ENCODE results near the gene MRPS9. TPM values are rescaled to one million over a fixed set of nuclear protein-coding genes. Genes with fewer than 3 reads are reported as not detected.

Gene MRPS9
- total RNA-seq, 1 experiment from 2014 or later: 60.0 TPM

- Histone ChIP-seq H3K9ac (ENCODE audit: extremely low read depth, insufficient read length, low read length) (peak overlapping the region; percentile 38), H3T11ph (ENCODE audit: low read length) (no peak overlapping the region), H3K4me2 (ENCODE audit: insufficient read depth, insufficient read length, low read length) (peak overlapping the region; percentile 55), H3K79me2 (ENCODE audit: insufficient read depth, low read length) (no peaks in the 10 kb centered on the region), H3K18ac (ENCODE audit: insufficient read length, low read depth, low read length) (peak overlapping the region; percentile 18), H3K56ac (ENCODE audit: insufficient read length, low read depth, low read length) (no peak overlapping the region), H2BK120ac (ENCODE audit: low read depth, low read length, poor library complexity, severe bottlenecking) (no peak overlapping the region), H3K9me3 (ENCODE audit: control insufficient read depth, low read depth, low read length) (no peaks in the 10 kb centered on the region), H3K23ac (ENCODE audit: insufficient read length, low read depth, low read length) (no peak overlapping the region), H3K4me1 (ENCODE audit: insufficient read depth, low read length) (no peaks in the 10 kb centered on the region), H4K5ac (ENCODE audit: insufficient read length, low read depth, low read length) (no peak overlapping the region), H3K4ac (ENCODE audit: low read depth, low read length) (no peak overlapping the region), H2BK15ac (ENCODE audit: low read depth, low read length) (no peak overlapping the region), H3K27ac (ENCODE audit: insufficient read length, low read depth, low read length) (no peak overlapping the region), H2BK20ac (ENCODE audit: low read depth, low read length, poor library complexity, severe bottlenecking) (no peak overlapping the region), H4K20me1 (ENCODE audit: control insufficient read depth, insufficient read depth, insufficient read length) (no peaks in the 10 kb centered on the region), H2BK12ac (ENCODE audit: insufficient read length, low read depth, low read length) (no peak overlapping the region), H3K27me3 (ENCODE audit: insufficient read depth, low read length) (no peaks in the 10 kb centered on the region), H4K91ac (ENCODE audit: insufficient read length, low read depth, low read length) (no peak overlapping the region), H2AK5ac (ENCODE audit: insufficient read length, low read length) (no peak overlapping the region), H3K79me1 (ENCODE audit: insufficient read depth, low read depth, low read length, poor library complexity, severe bottlenecking) (no peaks in the 10 kb centered on the region), H3K23me2 (ENCODE audit: insufficient read length, low read depth, low read length, poor library complexity, severe bottlenecking) (peaks cover 5% of the 10 kb centered on the region), H2AFZ (ENCODE audit: low read length) (peak overlapping the region; percentile 58), H2BK5ac (ENCODE audit: insufficient read length, low read length) (no peak overlapping the region), H3K14ac (ENCODE audit: insufficient read depth, low read length) (0 out of 2 replicates have a peak overlapping the region, but pooled peaks have one; percentile 6), H4K8ac (replicated peaks; ENCODE audit: insufficient read length, low read depth, low read length) (no peak overlapping the region)
- Mint-ChIP-seq H3K27ac (no peak overlapping the region; a peak in 1 of 7 replicates), H3K4me3 (peak overlapping the region; percentile 87 to 90), H3K27me3 (ENCODE audit: low read depth) (peaks cover 29% of the 10 kb centered on the region), H3K36me3 (ENCODE audit: insufficient read depth in 1 of 3, low read depth in 3 of 3) (peaks cover 0 to 7% (median 0%) of the 10 kb centered on the region in 3 experiments; a peak in 2 of 7 replicates), H3K4me1 (peaks cover 17 to 23% of the 10 kb centered on the region in 2 experiments), H3K9me3 (no peaks in the 10 kb centered on the region; a peak in 1 of 5 replicates)
- TF ChIP-seq CTCF (conservative IDR thresholded peaks at IDR 0.05): no peak
- peak; percentile 69 for DNase-seq
- no CpG with 5 or more reads among the region's 53 CpGs for WGBS (ENCODE audit: extremely low coverage, insufficient read length, low lambda C conversion rate)
These were observed 105.7 kb downstream of the MRPS9 start for GRCh38 chr2:105143467-105144151.
